ENCODE measurements around the gene PLD5.

The PLD5 gene
- 0 to 0.12 (median 0) reads per million in 9 experiments for total RNA-seq

GRCh38 chr1:242524571-242525359, at the start of gene PLD5:
Gene PLD5 (minus strand): TSS chr1:242524697.
- Mint-ChIP-seq H3K36me3 (ENCODE audit: insufficient read depth) (no peaks in the 10 kb centered on the region), H3K27ac (no peak within 1 kb of the TSS), H3K9me3 (no peaks in the 10 kb centered on the region), H3K4me1 (ENCODE audit: low read depth in 2 of 2) (peaks cover 6% of the 10 kb centered on the region in 2 donors), H3K4me3 (peak within 1 kb of the TSS; percentile 56 to 61), H3K27me3 (peaks cover 31 to 62% of the 10 kb centered on the region in 2 donors)
- no peak for ATAC-seq (replicated peaks)
- no peak for DNase-seq

GRCh38 chr1:242569867-242570266, 45.4 kb upstream of the PLD5 start:
- Mint-ChIP-seq H3K36me3 (ENCODE audit: insufficient read depth) (no peaks in the 10 kb centered on the region), H3K4me1 (ENCODE audit: low read depth in 2 of 2) (no peaks in the 10 kb centered on the region), H3K9me3 (no peaks in the 10 kb centered on the region), H3K27me3 (no peaks in the 10 kb centered on the region), H3K4me3 (no peak overlapping the region), H3K27ac (no peak overlapping the region)
- DNase-seq, result no peak
- ATAC-seq (replicated peaks), result no peak

GRCh38 chr1:242568666-242569065, 44.2 kb upstream of the PLD5 start:
- no peak for ATAC-seq (replicated peaks)
- Mint-ChIP-seq H3K9me3 (no peaks in the 10 kb centered on the region), H3K27me3 (no peaks in the 10 kb centered on the region)

GRCh38 chr1:242567596-242567995, 43.1 kb upstream of the PLD5 start:
- H3K9me3 Mint-ChIP-seq, result no peaks in the 10 kb centered on the region
- DNase-seq (no peak), ATAC-seq (replicated peaks) (no peak)
- no peak overlapping the region for H3K27ac Mint-ChIP-seq
- H3K27me3 Mint-ChIP-seq, result no peaks in the 10 kb centered on the region
- H3K36me3 Mint-ChIP-seq (ENCODE audit: insufficient read depth), result no peaks in the 10 kb centered on the region
- H3K4me1 Mint-ChIP-seq (ENCODE audit: low read depth in 2 of 2), result no peaks in the 10 kb centered on the region
- no peak overlapping the region for H3K4me3 Mint-ChIP-seq

More at GRCh38 chr1:242568666-242569065, 44.2 kb upstream of the PLD5 start:
- H3K36me3 Mint-ChIP-seq (ENCODE audit: insufficient read depth), result no peaks in the 10 kb centered on the region
- H3K27ac Mint-ChIP-seq, result no peak overlapping the region
- no peak for DNase-seq
- no peaks in the 10 kb centered on the region for H3K4me1 Mint-ChIP-seq (ENCODE audit: low read depth in 2 of 2)
- no peak overlapping the region for H3K4me3 Mint-ChIP-seq

- Mint-ChIP-seq H3K36me3 (ENCODE audit: insufficient read depth) (no peaks in the 10 kb centered on the region), H3K9me3 (peaks cover 0 to 6% of the 10 kb centered on the region in 2 donors), H3K4me1 (ENCODE audit: low read depth in 2 of 2) (no peaks in the 10 kb centered on the region), H3K27ac (no peak overlapping the region), H3K4me3 (no peak overlapping the region), H3K27me3 (peaks cover 8 to 10% of the 10 kb centered on the region in 2 donors)
- DNase-seq (no peak), ATAC-seq (replicated peaks) (no peak)
These were observed 32.3 kb upstream of the PLD5 start for GRCh38 chr1:242556759-242557158.

- peaks cover 0 to 6% of the 10 kb centered on the region in 2 donors for H3K9me3 Mint-ChIP-seq
- H3K4me3 Mint-ChIP-seq, result no peak overlapping the region
- no peaks in the 10 kb centered on the region for H3K4me1 Mint-ChIP-seq (ENCODE audit: low read depth in 2 of 2)
- H3K36me3 Mint-ChIP-seq (ENCODE audit: insufficient read depth), result no peaks in the 10 kb centered on the region
- peaks cover 8 to 10% of the 10 kb centered on the region in 2 donors for H3K27me3 Mint-ChIP-seq
- no peak overlapping the region for H3K27ac Mint-ChIP-seq
- no peak for DNase-seq
- ATAC-seq (replicated peaks), result no peak
These were observed 31.8 kb upstream of the PLD5 start for GRCh38 chr1:242556276-242556675.

GRCh38 chr1:242554577-242554976, 30.1 kb upstream of the PLD5 start:
- ATAC-seq (replicated peaks), result no peak
- Mint-ChIP-seq H3K36me3 (ENCODE audit: insufficient read depth) (no peaks in the 10 kb centered on the region), H3K27me3 (peaks cover 8 to 10% of the 10 kb centered on the region in 2 donors), H3K4me3 (no peak overlapping the region), H3K9me3 (peaks cover 0 to 6% of the 10 kb centered on the region in 2 donors), H3K4me1 (ENCODE audit: low read depth in 2 of 2) (no peaks in the 10 kb centered on the region), H3K27ac (no peak overlapping the region)
- no peak for DNase-seq

- ATAC-seq (replicated peaks), result no peak
- H3K36me3 Mint-ChIP-seq (ENCODE audit: insufficient read depth), result no peaks in the 10 kb centered on the region
- no peaks in the 10 kb centered on the region for H3K27me3 Mint-ChIP-seq
- H3K4me3 Mint-ChIP-seq, result no peak overlapping the region
- no peak for DNase-seq
- no peak overlapping the region for H3K27ac Mint-ChIP-seq
- no peaks in the 10 kb centered on the region for H3K9me3 Mint-ChIP-seq
- H3K4me1 Mint-ChIP-seq (ENCODE audit: low read depth in 2 of 2), result no peaks in the 10 kb centered on the region
These were observed 22.6 kb upstream of the PLD5 start for GRCh38 chr1:242546849-242547729.

GRCh38 chr1:242546441-242546840, 21.9 kb upstream of the PLD5 start:
- DNase-seq (no peak), ATAC-seq (replicated peaks) (no peak)
- Mint-ChIP-seq H3K27ac (no peak overlapping the region), H3K4me3 (no peak overlapping the region), H3K9me3 (no peaks in the 10 kb centered on the region), H3K4me1 (ENCODE audit: low read depth in 2 of 2) (no peaks in the 10 kb centered on the region), H3K36me3 (ENCODE audit: insufficient read depth) (no peaks in the 10 kb centered on the region), H3K27me3 (no peaks in the 10 kb centered on the region)

- H3K9me3 Mint-ChIP-seq, result no peaks in the 10 kb centered on the region
- ATAC-seq (replicated peaks), result no peak
- H3K36me3 Mint-ChIP-seq (ENCODE audit: insufficient read depth), result no peaks in the 10 kb centered on the region
- H3K4me1 Mint-ChIP-seq (ENCODE audit: low read depth in 2 of 2), result no peaks in the 10 kb centered on the region
- H3K27me3 Mint-ChIP-seq, result no peaks in the 10 kb centered on the region
- no peak overlapping the region for H3K27ac Mint-ChIP-seq
- no peak for DNase-seq
- H3K4me3 Mint-ChIP-seq, result no peak overlapping the region
These were observed 19.6 kb upstream of the PLD5 start for GRCh38 chr1:242544071-242544470.

- DNase-seq (no peak), ATAC-seq (replicated peaks) (no peak)
- no peaks in the 10 kb centered on the region for H3K36me3 Mint-ChIP-seq (ENCODE audit: insufficient read depth)
- H3K4me1 Mint-ChIP-seq (ENCODE audit: low read depth in 2 of 2), result no peaks in the 10 kb centered on the region
- no peaks in the 10 kb centered on the region for H3K27me3 Mint-ChIP-seq
- H3K27ac Mint-ChIP-seq, result no peak overlapping the region
- no peak overlapping the region for H3K4me3 Mint-ChIP-seq
- no peaks in the 10 kb centered on the region for H3K9me3 Mint-ChIP-seq
These were observed 17.8 kb upstream of the PLD5 start for GRCh38 chr1:242542271-242542670.

- no peaks in the 10 kb centered on the region for H3K4me1 Mint-ChIP-seq (ENCODE audit: low read depth in 2 of 2)
- H3K27ac Mint-ChIP-seq, result no peak overlapping the region
- H3K4me3 Mint-ChIP-seq, result no peak overlapping the region
- ATAC-seq (replicated peaks), result no peak
- no peak for DNase-seq
- no peaks in the 10 kb centered on the region for H3K9me3 Mint-ChIP-seq
- no peaks in the 10 kb centered on the region for H3K36me3 Mint-ChIP-seq (ENCODE audit: insufficient read depth)
- peaks cover 0 to 9% of the 10 kb centered on the region in 2 donors for H3K27me3 Mint-ChIP-seq
These were observed 11.5 kb upstream of the PLD5 start for GRCh38 chr1:242535986-242536385.

- no peaks in the 10 kb centered on the region for H3K36me3 Mint-ChIP-seq (ENCODE audit: insufficient read depth)
- H3K9me3 Mint-ChIP-seq, result no peaks in the 10 kb centered on the region
These were observed 10.3 kb upstream of the PLD5 start for GRCh38 chr1:242534753-242535152.

GRCh38 chr1:242530761-242531160, 6.3 kb upstream of the PLD5 start:
- Mint-ChIP-seq H3K27me3 (peaks cover 4 to 20% of the 10 kb centered on the region in 2 donors), H3K9me3 (no peaks in the 10 kb centered on the region), H3K36me3 (ENCODE audit: insufficient read depth) (no peaks in the 10 kb centered on the region), H3K4me3 (no peak overlapping the region), H3K4me1 (ENCODE audit: low read depth in 2 of 2) (no peaks in the 10 kb centered on the region), H3K27ac (no peak overlapping the region)
- no peak for ATAC-seq (replicated peaks)
- no peak for DNase-seq

More at GRCh38 chr1:242534753-242535152, 10.3 kb upstream of the PLD5 start:
- H3K27me3 Mint-ChIP-seq, result peaks cover 0 to 9% of the 10 kb centered on the region in 2 donors
- no peak overlapping the region for H3K27ac Mint-ChIP-seq
- H3K4me3 Mint-ChIP-seq, result no peak overlapping the region
- no peak for DNase-seq
- no peaks in the 10 kb centered on the region for H3K4me1 Mint-ChIP-seq (ENCODE audit: low read depth in 2 of 2)
- no peak for ATAC-seq (replicated peaks)

All from effector memory CD8-positive, alpha-beta T cell (primary cell).